Measurements from ENCODE around the gene IL26. TPM values are rescaled to one million over a fixed set of nuclear protein-coding genes. Genes with fewer than 3 reads are reported as not detected.

IL26 gene
- total RNA-seq, 4 donors from 2014 or later = not detected

DNA sequence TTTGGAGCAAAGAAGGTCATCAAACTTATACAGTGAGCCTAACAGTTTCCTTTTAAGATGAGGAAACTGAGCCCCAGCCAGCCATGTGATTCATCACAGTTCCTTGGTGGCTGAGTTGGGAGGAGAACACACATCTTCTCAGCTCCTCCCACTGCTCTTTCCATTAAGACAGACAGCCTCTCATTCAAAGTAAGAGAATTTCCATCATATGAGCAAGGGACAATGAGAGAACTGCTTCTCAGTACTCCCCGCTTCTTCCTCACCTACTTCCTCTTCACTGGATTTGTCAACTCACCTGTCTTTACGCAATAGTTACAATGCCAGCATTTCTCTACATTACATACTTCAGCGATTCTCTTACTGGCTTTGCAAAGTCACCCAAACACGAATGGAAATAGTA lies 68.2 kb downstream of the IL26 start:
- 63 to 75% methylated on average over 4 of the region's 4 CpGs for WGBS, 2 donors
- no peak for TF ChIP-seq POLR2A (IDR thresholded peaks at IDR 0.05)
- TF ChIP-seq, protein P1, sequence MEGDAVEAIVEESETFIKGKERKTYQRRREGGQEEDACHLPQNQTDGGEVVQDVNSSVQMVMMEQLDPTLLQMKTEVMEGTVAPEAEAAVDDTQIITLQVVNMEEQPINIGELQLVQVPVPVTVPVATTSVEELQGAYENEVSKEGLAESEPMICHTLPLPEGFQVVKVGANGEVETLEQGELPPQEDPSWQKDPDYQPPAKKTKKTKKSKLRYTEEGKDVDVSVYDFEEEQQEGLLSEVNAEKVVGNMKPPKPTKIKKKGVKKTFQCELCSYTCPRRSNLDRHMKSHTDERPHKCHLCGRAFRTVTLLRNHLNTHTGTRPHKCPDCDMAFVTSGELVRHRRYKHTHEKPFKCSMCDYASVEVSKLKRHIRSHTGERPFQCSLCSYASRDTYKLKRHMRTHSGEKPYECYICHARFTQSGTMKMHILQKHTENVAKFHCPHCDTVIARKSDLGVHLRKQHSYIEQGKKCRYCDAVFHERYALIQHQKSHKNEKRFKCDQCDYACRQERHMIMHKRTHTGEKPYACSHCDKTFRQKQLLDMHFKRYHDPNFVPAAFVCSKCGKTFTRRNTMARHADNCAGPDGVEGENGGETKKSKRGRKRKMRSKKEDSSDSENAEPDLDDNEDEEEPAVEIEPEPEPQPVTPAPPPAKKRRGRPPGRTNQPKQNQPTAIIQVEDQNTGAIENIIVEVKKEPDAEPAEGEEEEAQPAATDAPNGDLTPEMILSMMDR (IDR thresholded peaks at IDR 0.05) = no peak
- no peak for DNase-seq (ENCODE audit: low spot score in 2 of 2)
- intact Hi-C loops (cut with DNase I; ENCODE audit: low total_unique reads) = no loop called here
- H3K4me3 ChIP-seq (ENCODE audit: low read depth, poor library complexity, severe bottlenecking) = no peak overlapping the region

DNA sequence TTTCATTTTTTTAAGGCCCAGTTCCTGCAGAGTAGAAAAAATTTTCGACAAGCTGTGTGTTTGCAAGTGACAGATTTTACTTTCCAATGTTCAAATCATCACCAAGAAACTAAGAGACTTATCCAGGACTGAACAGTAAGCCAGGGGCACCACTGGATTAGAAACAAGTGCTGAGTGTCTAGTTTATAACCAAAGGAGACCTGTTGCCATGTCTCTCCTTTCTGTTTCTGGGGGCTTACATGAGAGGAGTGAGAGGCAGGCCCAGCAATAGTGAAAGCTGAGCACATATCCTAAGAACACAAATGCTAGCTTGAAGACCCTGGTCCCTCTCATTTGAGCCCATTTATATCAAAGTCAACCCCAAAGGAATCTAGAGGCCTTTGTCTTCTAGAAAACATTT lies 69.0 kb downstream of the IL26 start:
- intact Hi-C loops (cut with DNase I; ENCODE audit: low total_unique reads) = no loop called here

GRCh38 chr12:68154779-68155178 lies 70.8 kb downstream of the IL26 start:
- 19 to 30% methylated on average over 1 of the region's 1 CpG for WGBS, 2 donors
- intact Hi-C loops (cut with DNase I; ENCODE audit: low total_unique reads) = no loop called here
- DNase-seq (ENCODE audit: low spot score in 2 of 2) = no peak
- no peak for TF ChIP-seq POLR2A (IDR thresholded peaks at IDR 0.05)
- TF ChIP-seq, protein P1 (IDR thresholded peaks at IDR 0.05) = no peak
- H3K4me3 ChIP-seq (ENCODE audit: low read depth, poor library complexity, severe bottlenecking) = no peak overlapping the region

More for the DNA sequence above, 69.0 kb downstream of the IL26 start:
- no peak overlapping the region for H3K4me3 ChIP-seq (ENCODE audit: low read depth, poor library complexity, severe bottlenecking)
- no peak for DNase-seq (ENCODE audit: low spot score in 2 of 2)
- WGBS, 2 donors = 57 to 58% methylated on average over 1 of the region's 1 CpG
- TF ChIP-seq, protein P1 (IDR thresholded peaks at IDR 0.05) = no peak
- TF ChIP-seq POLR2A (IDR thresholded peaks at IDR 0.05) = no peak

Other genes with a start within 250 kb of the IL26 start
- gene IFNG-AS1, start 236.4 kb downstream of the IL26 start, total RNA-seq = under 1 TPM in 2 of 4 donors, not detected in 2; 0.37 to 0.58 TPM
- gene IFNG, start 66.1 kb downstream of the IL26 start, total RNA-seq = not detected
- not detected for gene IL22, start 27.8 kb upstream of the IL26 start, total RNA-seq
- 1 to 10 TPM; 5.9 to 9.3 (median 7.6) TPM for gene MDM1, start 106.6 kb upstream of the IL26 start, total RNA-seq